Peyer's patch (tissue), 4 donors: Measurements from ENCODE around the gene WWOX.

Experiments
- CTCF ChIP-seq, 6 experiments: fragments of 450-650 bp in 4 of 6; fragments of 200-600 bp in 2 of 6; sonication (generic) in 1 of 6; IDR thresholded peaks; one replicate each; pipeline ENCODE4 v1.5.1; 2017 to 2019; ENCODE audit warnings: antibody characterized with exemption in 6 of 6, mild to moderate bottlenecking in 3 of 6, moderate library complexity in 1 of 6
- POLR2A ChIP-seq, 2 donors: fragments of 450-650 bp; IDR thresholded peaks; one replicate each; pipeline ENCODE4 v1.5.1; 2017; ENCODE audit warnings: antibody characterized with exemption in 2 of 2, mild to moderate bottlenecking in 2 of 2, moderate library complexity in 2 of 2

DNA sequence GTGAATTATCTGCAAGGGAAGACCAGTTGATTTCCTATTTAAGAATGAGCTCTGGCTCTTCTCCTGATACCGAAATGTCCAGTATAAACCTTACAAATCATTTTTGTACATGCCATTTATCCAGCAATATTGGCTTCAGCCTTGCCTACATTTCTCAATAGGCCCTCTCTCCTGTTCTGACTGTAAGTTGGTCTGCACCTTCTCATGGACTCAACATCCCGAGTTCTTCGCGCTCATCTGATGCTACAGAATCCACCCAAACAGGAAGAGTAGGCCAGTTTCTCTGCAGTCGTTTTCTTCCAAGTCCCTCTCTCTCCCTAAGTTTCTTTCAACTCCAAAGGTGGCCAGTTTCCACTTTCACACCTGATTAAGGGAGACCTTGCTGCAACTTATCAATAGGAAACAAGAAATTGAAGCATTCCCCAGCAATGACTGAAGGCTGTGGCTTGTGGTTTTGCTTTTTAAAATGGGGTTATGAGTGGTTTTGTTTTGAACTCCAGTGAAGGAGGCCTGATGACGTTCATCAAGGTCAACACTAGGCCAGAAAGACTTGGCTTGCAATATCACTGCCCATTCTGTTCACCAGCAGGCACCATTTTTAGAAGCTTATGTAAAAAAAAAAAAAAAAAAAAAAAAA, 1118.0 kb downstream of the WWOX start:
- TF ChIP-seq CTCF (IDR thresholded peaks at IDR 0.05), result no peak
- TF ChIP-seq POLR2A (IDR thresholded peaks at IDR 0.05), result no peak
